K562 (cell line): Measurements from ENCODE around the gene MEA1. TPM values are rescaled to one million over a fixed set of nuclear protein-coding genes. Genes with fewer than 3 reads are reported as not detected.
A peak's percentile ranks its signal among the peaks of the same experiment; 100 is the strongest.

Experiments
- BRCA1 ChIP-seq, 2 experiments: fragments of 450-650 bp in 1 of 2; sonication (generic) in 1 of 2; formaldehyde crosslinking in 1 of 2; IDR thresholded peaks; 2 replicates each; pipeline versions ENCODE4 v1.5.0 to v1.6.1; 2017 to 2020; ENCODE audit warnings: mild to moderate bottlenecking in 1 of 2, missing genetic modification reagents in 1 of 2
- CC2D1A ChIP-seq: fragments of 450-650 bp; IDR thresholded peaks from 2 replicates; pipeline ENCODE4 v1.6.1; 2017; ENCODE audit warnings: mild to moderate bottlenecking
- CHD1 ChIP-seq: fragments of 200-600 bp; sonication (generic); IDR thresholded peaks from one replicate; pipeline ENCODE4 v1.6.1; 2012; ENCODE audit warnings: mild to moderate bottlenecking, moderate library complexity, low read length, inconsistent platforms
- EZH2 ChIP-seq: IDR thresholded peaks from 2 replicates; pipeline ENCODE4 v1.6.1; 2012; ENCODE audit warnings: low read depth, mild to moderate bottlenecking, inconsistent platforms, low read length, borderline replicate concordance
- ILF3 ChIP-seq: fragments of 450-650 bp; IDR thresholded peaks from 2 replicates; pipeline ENCODE4 v1.6.1; 2018; ENCODE audit warnings: antibody characterized with exemption, mild to moderate bottlenecking, moderate library complexity, borderline replicate concordance
- KAT7 ChIP-seq: sonication (generic); formaldehyde crosslinking; IDR thresholded peaks from 2 replicates; pipeline ENCODE4 v1.8.0; 2022; ENCODE audit warnings: missing genetic modification reagents, mild to moderate bottlenecking, borderline replicate concordance
- MCM5 ChIP-seq: fragments of 450-650 bp; IDR thresholded peaks from 2 replicates; pipeline ENCODE4 v1.6.1; 2016; ENCODE audit warnings: low read depth
- MEIS2 ChIP-seq: fragments of 450-650 bp; IDR thresholded peaks from 2 replicates; pipeline ENCODE4 v1.6.1; 2014; ENCODE audit warnings: mild to moderate bottlenecking; ENCODE audit not compliant: partially characterized antibody
- PBX2 ChIP-seq, 2 experiments: IDR thresholded peaks in 1 of 2; conservative IDR thresholded peaks in 1 of 2; 2 replicates each; pipeline ENCODE4 v1.6.1; 2016; ENCODE audit warnings: low read depth in 2 of 2, mild to moderate bottlenecking in 1 of 2, missing compliant biosample characterization in 1 of 2, missing genetic modification characterization in 1 of 2, moderate library complexity in 1 of 2
- RHOXF2B ChIP-seq: fragments of 250-450 bp; sonication (Bioruptor Pico); conservative IDR thresholded peaks from 2 replicates; pipeline ENCODE4 v1.5.1; 2021
- SMAD4 ChIP-seq: fragments of 250-450 bp; sonication (Bioruptor Pico); conservative IDR thresholded peaks from 2 replicates; pipeline ENCODE4 v1.8.0; 2021; ENCODE audit warnings: inconsistent platforms, mild to moderate bottlenecking, moderate library complexity
- THRB ChIP-seq: fragments of 450-650 bp; formaldehyde crosslinking; conservative IDR thresholded peaks from 2 replicates; pipeline ENCODE4 v1.4.0; 2022; ENCODE audit warnings: mild to moderate bottlenecking, missing genetic modification characterization
- TRIM28 ChIP-seq: fragments of 450-650 bp; IDR thresholded peaks from 2 replicates; pipeline ENCODE4 v1.6.1; 2017
- TSC22D4 ChIP-seq: fragments of 450-650 bp; IDR thresholded peaks from 2 replicates; pipeline ENCODE4 v1.6.1; 2016; ENCODE audit warnings: missing genetic modification characterization, missing biosample characterization, control low read depth
- UBTF ChIP-seq, 2 experiments: IDR thresholded peaks; 2 replicates each; pipeline ENCODE4 v1.6.1; 2012; ENCODE audit warnings: improper control_type of control experiment in 2 of 2, low read depth in 2 of 2, low read length in 2 of 2, borderline replicate concordance in 1 of 2
- ZBTB5 ChIP-seq: fragments of 450-650 bp; IDR thresholded peaks from 2 replicates; pipeline ENCODE4 v1.6.1; 2017; ENCODE audit warnings: antibody characterized with exemption
- ZNF316 ChIP-seq: fragments of 450-650 bp; IDR thresholded peaks from 2 replicates; pipeline ENCODE4 v1.6.1; 2016
- ZNF766 ChIP-seq: fragments of 200-800 bp; sonication (Bioruptor generic); conservative IDR thresholded peaks from 2 replicates; pipeline ENCODE4 v1.6.1; 2016; ENCODE audit warnings: missing genetic modification characterization, missing compliant biosample characterization
- polyA plus RNA-seq, 8 experiments: library from polyadenylated mRNA; depleted of rRNA in 4 of 8; stranded (reverse) in 5 of 8; unstranded in 3 of 8; fragments of >200 nt; fragmentation: Nextera tagmentation in 2 of 8; fragmentation: Illumina TruSeq in 1 of 8; extraction: Ambion mirVana in 2 of 8; extraction: Trizol in 1 of 8; gene quantifications; 2 replicates each; pipeline versions ENCODE4 v1.2.1 to v1.2.3, GENCODE V29; 2011 to 2014; ENCODE audit warnings: inconsistent platforms in 1 of 8, missing spikeins in 1 of 8
- total RNA-seq, 7 experiments: library from RNA; depleted of rRNA in 6 of 7; stranded (reverse); fragments of >200 nt in 6 of 7; fragmentation: Illumina TruSeq in 2 of 7; extraction: Trizol in 2 of 7; gene quantifications; 2 replicates each; pipeline versions ENCODE4 v1.2.1 to v1.2.3, GENCODE V29; 2011 to 2021; ENCODE audit warnings: low replicate concordance in 1 of 7

Gene MEA1
- total and polyA plus RNA-seq, 9 of the 15 experiments (the other 6 are each of a cell fraction or from before 2014, with no cell fraction given): 86.8 to 210 (median 152) TPM

GRCh38 chr6:43013843-43014433 lies at the start of gene MEA1, which contains the start of gene KLHDC3 (continued):
- no peak for TF ChIP-seq RHOXF2B (CRISPR knock-in tag)
- TF ChIP-seq MCM5: no peak
- peak; percentile 36; the same call in 1 of the 2 replicates for TF ChIP-seq ZNF316
- no peak for TF ChIP-seq CC2D1A
- no peak for TF ChIP-seq THRB (CRISPR knock-in tag)
- no peak for TF ChIP-seq TSC22D4 (tag)
- TF ChIP-seq CHD1: no peak
- no peak; the same call in 1 of the 2 replicates for TF ChIP-seq TRIM28
- TF ChIP-seq MEIS2: peak; percentile 82
- TF ChIP-seq ZNF766 (CRISPR knock-in tag): peak; percentile 75
- TF ChIP-seq ILF3: no peak
- no peak for TF ChIP-seq KAT7 (CRISPR knock-in tag)
- no peak for TF ChIP-seq SMAD4 (CRISPR knock-in tag)
- no peak for TF ChIP-seq BRCA1 (IDR thresholded peaks at IDR 0.05)
- TF ChIP-seq BRCA1 (CRISPR knock-in tag; IDR thresholded peaks at IDR 0.05): no peak
- no peak for TF ChIP-seq ZBTB5
- peak; percentile 95 for TF ChIP-seq PBX2 (CRISPR knock-in tag; IDR thresholded peaks at IDR 0.05; ENCODE audit: low read depth)
- peak; percentile 98 for TF ChIP-seq PBX2 (tag; conservative IDR thresholded peaks at IDR 0.05; ENCODE audit: low read depth)
- peak in 1 of 2 experiments; percentile 32; a peak in 1 of 4 replicates for TF ChIP-seq UBTF (IDR thresholded peaks at IDR 0.05; ENCODE audit: borderline replicate concordance in 1 of 2, low read depth in 2 of 2, low read length in 2 of 2)
- TF ChIP-seq EZH2: no peak
